ENCODE results near the gene TRIM22.

DNA sequence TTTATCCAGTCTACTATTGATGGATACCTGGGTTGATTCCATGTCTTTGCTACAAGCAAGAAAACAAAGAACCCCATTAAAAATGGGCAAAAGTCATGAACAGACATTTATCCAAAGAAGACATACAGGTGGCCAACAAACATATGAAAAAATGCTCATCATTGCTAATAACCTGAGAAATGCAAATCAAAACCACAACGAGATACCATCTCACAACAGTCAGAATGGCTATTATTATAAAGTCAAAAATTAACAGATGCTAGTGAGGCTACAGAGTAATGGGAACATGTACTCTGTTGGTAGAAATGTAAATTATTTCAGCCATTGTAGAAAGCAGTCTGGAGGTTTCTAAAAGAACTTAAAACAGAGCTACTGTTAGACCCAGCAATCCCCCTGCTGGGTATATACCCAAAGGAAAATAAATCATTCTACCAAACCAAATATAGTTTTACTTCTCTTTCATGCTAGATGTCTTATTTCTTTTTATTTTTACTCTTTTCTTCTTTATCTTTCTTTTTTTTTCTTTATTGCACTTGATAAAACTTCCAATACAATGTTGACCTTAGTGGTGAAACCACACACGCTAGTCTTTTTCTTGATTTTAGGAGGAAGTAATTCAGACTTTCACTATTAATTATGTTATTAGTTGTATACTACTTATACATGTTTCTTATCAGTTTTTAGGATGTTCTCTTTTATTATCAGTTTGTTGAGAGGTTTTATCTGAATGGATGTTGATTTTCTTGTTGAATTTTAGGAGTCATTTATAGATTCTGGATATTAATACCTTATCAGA lies 14.3 kb downstream of the TRIM22 start:
- no peak for TF ChIP-seq POLR2A (IDR thresholded peaks at IDR 0.05)
- TF ChIP-seq, protein P1, sequence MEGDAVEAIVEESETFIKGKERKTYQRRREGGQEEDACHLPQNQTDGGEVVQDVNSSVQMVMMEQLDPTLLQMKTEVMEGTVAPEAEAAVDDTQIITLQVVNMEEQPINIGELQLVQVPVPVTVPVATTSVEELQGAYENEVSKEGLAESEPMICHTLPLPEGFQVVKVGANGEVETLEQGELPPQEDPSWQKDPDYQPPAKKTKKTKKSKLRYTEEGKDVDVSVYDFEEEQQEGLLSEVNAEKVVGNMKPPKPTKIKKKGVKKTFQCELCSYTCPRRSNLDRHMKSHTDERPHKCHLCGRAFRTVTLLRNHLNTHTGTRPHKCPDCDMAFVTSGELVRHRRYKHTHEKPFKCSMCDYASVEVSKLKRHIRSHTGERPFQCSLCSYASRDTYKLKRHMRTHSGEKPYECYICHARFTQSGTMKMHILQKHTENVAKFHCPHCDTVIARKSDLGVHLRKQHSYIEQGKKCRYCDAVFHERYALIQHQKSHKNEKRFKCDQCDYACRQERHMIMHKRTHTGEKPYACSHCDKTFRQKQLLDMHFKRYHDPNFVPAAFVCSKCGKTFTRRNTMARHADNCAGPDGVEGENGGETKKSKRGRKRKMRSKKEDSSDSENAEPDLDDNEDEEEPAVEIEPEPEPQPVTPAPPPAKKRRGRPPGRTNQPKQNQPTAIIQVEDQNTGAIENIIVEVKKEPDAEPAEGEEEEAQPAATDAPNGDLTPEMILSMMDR (IDR thresholded peaks at IDR 0.05) = no peak
